Activated CD8-positive, alpha-beta memory T cell treated with anti-CD3 and anti-CD28 coated beads for 24 hours (primary cell): ENCODE results near the gene IER2.
"Not testable (repeated sequence)": the region's sequence is repeated elsewhere in the genome, so short reads cannot be mapped to it uniquely, and the experiment has no call there.

ENCODE experiments used
- DNase-seq: peaks from one replicate; pipeline ENCODE4 v3.0.0-alpha.2; 2020

IER2 gene

DNA sequence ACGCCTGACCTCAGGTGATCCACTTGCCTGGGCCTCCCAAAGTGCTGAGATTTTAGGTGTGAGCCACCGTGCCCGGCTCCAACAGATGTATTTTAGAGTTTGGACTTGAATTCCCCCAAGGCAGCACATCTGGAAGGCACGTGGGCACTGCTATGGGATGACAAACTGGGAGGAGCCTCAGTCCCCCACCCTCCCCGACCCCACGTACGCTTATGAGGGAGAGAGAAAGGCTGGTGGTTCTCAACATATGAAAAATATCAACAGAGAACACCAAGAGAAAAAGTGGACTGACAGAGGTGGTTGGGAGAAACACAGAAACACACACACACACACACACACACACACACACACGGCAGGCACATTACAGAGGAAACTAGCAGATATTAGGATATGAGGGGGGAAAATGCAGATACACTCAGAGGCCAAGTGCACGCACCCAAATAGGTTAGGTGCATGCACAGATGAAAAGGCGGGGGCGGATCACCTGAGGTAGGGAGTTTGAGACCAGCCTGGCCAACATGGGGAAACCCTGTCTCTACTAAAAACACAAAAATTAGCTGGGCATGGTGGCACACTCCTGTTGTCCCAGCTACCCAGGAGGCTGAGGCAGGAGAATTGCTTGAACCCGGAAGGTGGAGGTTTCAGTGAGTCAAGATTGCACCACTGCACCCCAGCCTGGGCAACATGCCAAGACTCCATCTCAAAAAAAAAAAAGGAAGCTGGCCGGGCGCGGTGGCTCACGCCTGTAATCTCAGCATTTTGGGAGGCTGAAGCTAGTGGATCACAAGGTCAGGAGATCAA, 3.2 kb upstream of the IER2 start:
- DNase-seq = no peak

DNA sequence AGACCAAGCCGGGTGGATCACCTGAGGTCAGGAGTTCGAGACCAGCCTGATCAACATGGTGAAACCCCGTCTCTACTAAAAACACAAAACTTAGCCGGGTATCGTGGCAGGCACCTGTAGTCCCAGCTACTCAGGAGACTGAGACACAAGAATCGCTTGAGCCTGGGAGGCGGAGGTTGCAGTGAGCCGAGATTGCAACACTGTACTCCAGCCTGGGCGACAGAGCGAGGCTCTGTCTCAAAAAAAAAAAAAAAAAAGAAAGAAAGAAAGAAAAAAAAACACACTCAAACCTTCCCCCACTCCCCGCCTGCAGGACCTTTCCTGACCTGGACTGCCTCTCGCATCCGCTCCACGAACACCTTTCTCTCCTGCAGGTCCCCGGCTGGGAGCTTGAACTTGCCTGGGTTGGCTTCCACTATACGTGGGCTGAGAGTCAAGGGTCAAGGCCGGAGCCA, 1.0 kb upstream of the IER2 start:
- DNase-seq = not testable (repeated sequence)

DNA sequence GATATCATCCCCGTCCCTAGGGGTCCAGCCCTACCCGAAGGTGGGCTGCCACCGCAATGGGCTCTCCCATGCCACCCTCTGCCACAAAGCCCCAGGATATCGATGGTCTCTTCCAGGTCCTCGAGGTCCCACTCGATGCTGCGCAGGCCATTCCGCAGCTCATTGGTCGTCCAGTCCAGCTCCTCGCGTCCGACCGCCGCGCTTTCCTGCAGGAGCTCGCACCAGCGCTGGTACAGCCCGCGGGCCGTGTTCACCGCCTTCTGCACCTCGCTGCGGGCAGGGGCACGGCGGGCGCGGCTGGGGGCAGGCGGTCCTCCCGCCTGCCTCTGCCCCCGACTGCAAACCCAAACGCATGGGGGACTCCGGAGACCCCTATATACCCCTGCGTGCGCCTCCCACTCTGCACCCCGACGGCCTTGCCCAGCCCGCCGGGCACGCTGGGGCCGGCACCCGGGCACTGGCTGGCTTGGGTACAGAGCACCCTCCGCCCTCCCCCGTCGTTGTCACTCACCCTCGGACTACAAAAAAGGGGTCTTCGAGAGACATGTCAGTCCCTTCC, 504 bp upstream of the IER2 start:
- DNase-seq = no peak

- peak; percentile 79 for DNase-seq
Measured at GRCh38 chr19:13150931-13151604, 857 bp downstream of the IER2 start.

- DNase-seq = peak; percentile 96
Measured at GRCh38 chr19:13151605-13152355, 1.6 kb downstream of the IER2 start.

DNA sequence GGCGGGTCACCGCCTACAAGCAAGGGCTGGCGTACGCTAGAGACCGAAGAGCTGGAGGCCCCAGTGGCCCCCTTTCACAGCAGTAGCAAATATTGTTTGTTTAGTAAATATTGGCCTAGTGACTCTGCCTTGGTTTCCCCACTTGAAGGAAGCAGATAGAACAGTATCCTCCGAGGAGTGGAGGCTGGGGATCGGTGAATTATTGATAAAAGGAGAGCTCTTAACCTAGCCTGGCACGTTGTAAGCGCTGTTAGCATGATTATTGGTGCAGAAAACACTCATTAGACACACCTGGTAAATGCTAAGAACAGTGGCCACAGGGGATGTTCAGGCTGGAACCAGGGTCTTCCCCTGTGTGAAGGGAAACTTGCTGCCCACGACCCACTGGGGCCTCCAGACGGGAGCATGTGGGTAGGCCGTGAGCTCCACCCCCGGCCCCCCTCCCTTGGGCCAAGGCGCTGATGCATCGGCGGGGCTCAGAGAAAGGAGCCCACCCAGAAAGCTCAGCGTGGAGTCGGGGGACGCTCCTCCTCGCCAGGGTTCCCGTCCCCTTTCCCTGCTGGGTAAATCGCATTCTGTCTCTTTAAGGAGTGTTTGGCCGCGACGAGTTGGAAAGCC, 2.3 kb downstream of the IER2 start:
- DNase-seq = no peak

DNA sequence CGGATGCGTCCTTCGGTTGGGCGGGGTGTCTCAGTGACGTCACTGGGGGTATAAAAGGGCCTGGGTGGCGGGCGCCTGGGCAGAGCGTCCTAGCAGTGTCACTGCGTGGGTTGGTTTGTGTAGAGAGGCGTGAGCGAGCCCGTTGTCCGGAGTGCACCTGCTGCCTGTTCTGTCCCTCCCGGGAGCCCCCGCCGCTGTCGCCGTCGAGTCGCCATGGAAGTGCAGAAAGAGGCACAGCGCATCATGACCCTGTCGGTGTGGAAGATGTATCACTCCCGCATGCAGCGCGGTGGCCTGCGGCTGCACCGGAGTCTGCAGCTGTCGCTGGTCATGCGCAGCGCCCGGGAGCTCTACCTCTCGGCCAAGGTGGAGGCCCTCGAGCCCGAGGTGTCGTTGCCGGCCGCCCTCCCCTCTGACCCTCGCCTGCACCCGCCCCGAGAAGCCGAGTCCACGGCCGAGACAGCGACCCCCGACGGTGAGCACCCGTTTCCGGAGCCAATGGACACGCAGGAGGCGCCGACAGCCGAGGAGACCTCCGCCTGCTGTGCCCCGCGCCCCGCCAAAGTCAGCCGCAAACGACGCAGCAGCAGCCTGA, 2.9 kb downstream of the IER2 start:
- peak; percentile 99 for DNase-seq

GRCh38 chr19:13153569-13154240, 3.5 kb downstream of the IER2 start:
- DNase-seq = peak; percentile 73

DNA sequence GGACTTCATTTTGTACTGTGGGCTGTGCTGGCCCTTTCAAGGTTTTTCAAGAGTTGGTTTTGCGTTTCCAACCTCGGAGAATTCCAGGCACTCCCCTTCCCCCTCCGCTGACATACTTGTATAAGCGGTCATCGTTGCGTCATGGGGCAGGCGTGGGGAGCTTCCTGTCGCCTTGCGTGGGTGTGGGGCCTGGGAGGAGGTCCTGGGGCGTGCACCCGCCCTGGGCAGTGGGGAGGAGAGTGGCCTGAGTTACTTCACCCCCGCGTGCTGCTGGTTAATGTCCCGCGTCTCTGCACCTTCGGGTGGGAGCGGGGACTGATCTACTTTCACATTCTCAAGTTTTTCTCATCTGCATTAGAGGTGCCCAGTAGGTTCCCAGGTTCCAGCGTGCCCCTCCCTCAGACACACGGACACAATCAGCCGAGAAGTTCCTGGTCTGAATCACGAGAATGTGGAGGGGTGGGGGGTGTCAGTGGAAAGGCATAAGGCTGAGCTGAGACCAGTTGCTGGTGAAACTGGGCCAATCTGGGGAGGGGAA, 4.1 kb downstream of the IER2 start:
- peak; percentile 85 for DNase-seq

- DNase-seq = peak; percentile 91
Measured at GRCh38 chr19:13154911-13155471, 4.8 kb downstream of the IER2 start.

GRCh38 chr19:13155472-13156359, 5.5 kb downstream of the IER2 start:
- peak; percentile 89 for DNase-seq

DNA sequence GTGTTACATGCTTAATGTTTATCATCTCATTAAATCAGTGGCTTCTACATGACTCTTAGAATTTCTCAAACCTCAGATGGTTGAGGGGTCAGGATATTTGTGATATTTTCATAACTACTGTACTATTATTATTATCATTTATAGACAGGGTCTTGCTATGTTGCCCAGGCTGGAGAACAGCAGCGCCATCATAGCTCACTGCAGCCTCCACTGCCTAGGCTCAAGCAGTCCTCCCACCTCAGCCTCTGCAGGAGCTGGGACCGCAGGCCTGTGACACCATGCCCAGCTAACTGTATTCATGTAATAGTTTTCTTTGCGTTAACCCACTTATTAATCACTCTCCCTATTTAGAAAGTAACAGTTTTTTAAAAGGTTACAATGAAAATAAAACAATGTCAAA, 9.5 kb downstream of the IER2 start:
- no peak for DNase-seq

- no peak for DNase-seq
Measured at GRCh38 chr19:13160557-13160956, 10.3 kb downstream of the IER2 start.

DNA sequence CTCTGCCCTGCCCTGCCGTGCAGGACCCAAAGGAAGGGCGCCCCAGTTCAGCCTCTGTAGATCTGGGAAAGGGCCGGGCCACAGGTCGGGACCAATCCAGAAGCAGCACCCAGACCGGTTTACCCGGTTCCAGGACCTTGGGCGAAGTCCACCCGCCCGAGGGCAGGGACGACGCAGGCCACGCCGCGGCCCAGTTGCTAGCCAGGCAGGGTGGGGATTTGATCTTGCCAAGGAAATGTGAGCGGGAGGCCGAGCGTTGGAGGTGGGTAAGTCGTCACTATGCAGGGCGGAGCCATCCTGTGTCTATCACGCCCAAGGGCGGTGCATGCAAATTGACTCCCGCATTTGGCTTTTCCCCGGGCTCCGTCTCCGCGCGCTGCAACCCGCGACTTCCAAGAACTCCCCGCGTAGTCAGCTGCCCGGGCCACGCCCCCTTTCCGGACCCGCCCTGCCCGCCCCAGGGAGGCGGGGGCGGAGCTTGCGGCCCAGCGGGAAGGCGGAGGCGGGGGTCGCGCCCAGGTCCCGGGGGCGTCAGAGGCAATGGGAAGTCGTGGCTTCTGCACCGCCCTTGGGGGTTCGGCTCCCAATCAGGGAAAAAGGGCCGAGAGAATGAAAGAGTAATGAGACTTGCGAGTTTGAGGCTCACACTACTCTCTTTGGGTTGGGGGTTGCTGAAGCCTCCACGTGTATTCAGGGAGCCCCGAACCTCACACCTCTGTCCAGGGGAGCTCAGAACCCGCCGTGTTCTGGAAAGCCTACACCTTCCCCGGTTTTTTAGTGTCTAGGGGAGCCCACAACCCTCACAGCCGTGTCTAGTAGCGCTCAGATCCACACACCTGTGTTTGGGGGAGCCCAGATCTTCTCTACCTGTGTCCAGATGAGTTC, 12.8 kb downstream of the IER2 start:
- peak; percentile 94 for DNase-seq

GRCh38 chr19:13163609-13164342, 13.6 kb downstream of the IER2 start:
- peak; percentile 82 for DNase-seq

GRCh38 chr19:13164343-13165161, 14.3 kb downstream of the IER2 start:
- peak; percentile 73 for DNase-seq
